Activated naive CD4-positive, alpha-beta T cell treated with anti-CD3 and anti-CD28 coated beads for 36 hours (primary cell): ENCODE results near the gene AQP12A. TPM values are rescaled to one million over a fixed set of nuclear protein-coding genes. Genes with fewer than 3 reads are reported as not detected.
"Not testable (repeated sequence)": the region's sequence is repeated elsewhere in the genome, so short reads cannot be mapped to it uniquely, and the experiment has no call there.

ENCODE experiments used
- CTCF ChIA-PET: fragments of 350-600 bp; sonication (Branson Sonifier 250); formaldehyde crosslinking; loops from one replicate; lab custom pipeline; 2021; ENCODE audit warnings: antibody characterized with exemption; lab: Charles Lee
- DNase-seq: peaks from one replicate; pipeline ENCODE4 v3.0.0-alpha.2; 2020
- H3K27ac Mint-ChIP-seq: one replicate; pipeline ENCODE4 v1.8.0; 2021; ENCODE audit warnings: mild to moderate bottlenecking, mixed read lengths
- H3K27me3 Mint-ChIP-seq: one replicate; pipeline ENCODE4 v1.8.0; 2021; ENCODE audit warnings: low read depth, mixed read lengths
- H3K36me3 Mint-ChIP-seq: one replicate; pipeline ENCODE4 v1.8.0; 2021; ENCODE audit warnings: low read depth, mixed read lengths
- H3K4me1 Mint-ChIP-seq: one replicate; pipeline ENCODE4 v1.8.0; 2021; ENCODE audit warnings: low read depth, mixed read lengths
- H3K4me3 Mint-ChIP-seq: one replicate; pipeline ENCODE4 v1.8.0; 2021; ENCODE audit warnings: mild to moderate bottlenecking, moderate library complexity, mixed read lengths
- H3K9me3 Mint-ChIP-seq: one replicate; pipeline ENCODE4 v1.8.0; 2021; ENCODE audit warnings: mixed read lengths
- intact Hi-C: fragments of 100-400 bp; cut with micrococcal nuclease; formaldehyde crosslinking; loops from one replicate; pipeline ENCODE4 v1.15.1; 2023
- total RNA-seq, 2 experiments: library from RNA; stranded (reverse); gene quantifications; one replicate each; pipeline ENCODE4 v1.2.3, GENCODE V29; 2021

The AQP12A gene
- total RNA-seq, 2 experiments from 2014 or later, result not detected

DNA sequence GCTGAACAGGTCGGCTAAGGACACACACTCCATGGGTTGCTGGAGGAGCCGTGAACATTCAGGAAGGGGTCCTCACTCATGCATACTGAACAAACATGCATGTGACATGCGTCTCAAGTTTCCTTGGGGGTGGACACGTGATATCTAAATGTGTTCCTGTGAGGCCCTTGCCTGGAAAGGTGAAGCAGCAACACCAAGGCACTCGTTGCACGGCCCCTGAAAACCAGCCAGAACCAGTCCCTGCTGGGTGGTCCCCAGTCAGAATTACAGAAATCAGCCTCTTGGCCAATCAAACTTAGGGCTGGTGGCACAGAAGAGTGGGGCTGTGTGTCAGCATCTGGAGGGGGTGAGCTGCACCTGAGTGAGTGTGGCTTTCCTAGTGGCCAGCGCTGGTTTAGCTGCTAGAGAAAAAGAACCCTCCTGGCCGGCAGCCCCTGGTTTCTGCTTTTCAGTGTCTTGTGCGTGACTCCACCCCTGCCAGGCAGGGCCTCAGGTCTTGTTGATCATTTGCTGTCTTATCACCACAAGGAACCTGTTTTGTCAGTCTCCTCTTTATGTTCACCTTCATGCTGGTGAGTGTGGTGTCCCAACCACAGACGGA is 5.8 kb upstream of the AQP12A start:
- H3K9me3 Mint-ChIP-seq, result no peaks in the 10 kb centered on the region
- H3K27me3 Mint-ChIP-seq, result no peaks in the 10 kb centered on the region
- intact Hi-C loops, result no loop called here
- no peak overlapping the region for H3K4me3 Mint-ChIP-seq
- no peak overlapping the region for H3K27ac Mint-ChIP-seq
- CTCF ChIA-PET, result interaction anchor here (0.9 kb wide), 1 partner anchor 172 kb away, joined by 3 read pairs; no protein-coding TSS in a partner anchor
- H3K4me1 Mint-ChIP-seq, result peaks cover 5% of the 10 kb centered on the region
- no peaks in the 10 kb centered on the region for H3K36me3 Mint-ChIP-seq
- DNase-seq, result no peak

GRCh38 chr2:240686460-240686859 is 5.2 kb upstream of the AQP12A start:
- intact Hi-C loops, result no loop called here
- H3K4me3 Mint-ChIP-seq, result no peak overlapping the region
- H3K4me1 Mint-ChIP-seq, result peaks cover 5% of the 10 kb centered on the region
- CTCF ChIA-PET, result interaction anchor here (0.9 kb wide), 1 partner anchor 173 kb away, joined by 3 read pairs; no protein-coding TSS in a partner anchor
- H3K36me3 Mint-ChIP-seq, result no peaks in the 10 kb centered on the region
- H3K27me3 Mint-ChIP-seq, result no peaks in the 10 kb centered on the region
- H3K27ac Mint-ChIP-seq, result no peak overlapping the region
- H3K9me3 Mint-ChIP-seq, result no peaks in the 10 kb centered on the region
- no peak for DNase-seq

DNA sequence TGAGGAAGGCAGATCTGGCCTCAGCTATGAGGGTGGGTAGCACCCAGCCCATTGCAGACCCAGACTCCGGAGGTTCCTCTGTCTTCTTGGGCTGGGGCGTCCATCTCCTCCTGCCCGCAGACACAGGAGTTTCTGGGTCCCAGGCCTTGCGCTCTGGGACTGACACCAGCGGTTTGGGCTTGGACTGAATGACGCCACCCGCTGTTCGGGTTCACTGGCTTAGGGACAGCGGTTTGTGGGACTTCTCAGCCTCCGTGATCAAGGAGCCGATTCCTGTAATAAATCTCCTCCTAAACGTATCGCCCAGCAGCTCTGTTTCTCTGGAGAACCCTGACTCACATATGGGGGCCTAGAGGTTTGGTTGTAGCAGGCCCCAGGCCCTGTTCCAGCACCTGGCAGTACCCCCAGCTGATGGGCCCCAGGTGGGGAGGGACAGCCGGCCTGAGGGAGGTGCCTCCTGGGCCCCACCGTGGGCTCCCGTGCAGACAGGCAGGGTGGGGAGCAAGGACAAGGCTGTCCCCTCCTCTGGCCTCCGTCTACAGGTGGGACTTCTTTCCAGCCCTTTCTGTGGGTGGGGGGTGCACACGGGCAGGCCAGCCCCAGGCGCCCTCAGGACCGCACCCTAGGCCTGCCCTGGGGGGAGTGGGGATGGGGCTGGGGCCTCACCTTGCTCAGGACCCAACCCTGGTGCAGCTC is 4.5 kb upstream of the AQP12A start:
- H3K9me3 Mint-ChIP-seq, result no peaks in the 10 kb centered on the region

DNA sequence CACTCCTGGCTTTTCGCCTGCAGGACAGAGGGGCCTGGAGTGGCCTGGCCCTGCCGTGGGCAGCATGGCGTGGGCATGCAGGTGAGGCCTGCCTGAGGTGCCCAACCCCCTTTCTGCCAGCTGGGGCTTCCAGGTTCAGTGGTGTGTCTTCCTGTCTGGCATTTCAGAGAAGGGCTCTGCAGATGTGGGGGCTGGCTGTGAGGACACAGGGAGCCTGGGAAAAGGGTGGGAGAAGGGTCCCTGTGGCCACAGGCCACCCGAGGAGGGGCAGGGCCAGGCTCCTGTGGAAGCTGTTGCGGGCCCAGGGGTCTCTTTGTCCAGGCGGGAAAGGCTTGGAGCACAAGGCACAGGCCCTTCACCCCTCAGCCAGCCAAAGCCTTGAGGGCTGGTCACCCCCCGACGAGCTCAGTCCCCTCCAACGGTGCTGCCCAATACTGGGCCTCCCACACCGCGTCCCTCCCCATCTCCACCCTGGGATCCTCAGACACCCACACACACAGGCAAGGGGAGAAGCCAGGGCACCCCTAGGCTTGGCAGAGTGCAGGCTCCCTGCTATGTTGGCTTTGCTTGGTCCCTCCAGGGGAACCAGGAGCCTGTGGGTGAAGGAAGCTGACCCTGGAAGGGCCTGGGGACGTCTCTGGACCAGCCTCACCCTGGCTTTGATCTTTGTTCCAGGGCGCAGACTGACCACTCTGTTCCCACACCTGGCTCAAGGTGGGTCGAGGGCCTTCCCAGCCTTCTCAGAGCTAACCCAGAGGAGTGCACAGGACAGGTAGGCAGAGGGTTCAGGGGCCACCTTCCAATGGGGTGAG is 3.7 kb upstream of the AQP12A start:
- intact Hi-C loops, result no loop called here
- Mint-ChIP-seq H3K4me3 (no peak overlapping the region), H3K27me3 (no peaks in the 10 kb centered on the region), H3K4me1 (peaks cover 5% of the 10 kb centered on the region), H3K27ac (no peak overlapping the region), H3K9me3 (no peaks in the 10 kb centered on the region), H3K36me3 (no peaks in the 10 kb centered on the region)
- CTCF ChIA-PET, result no interaction called here
- DNase-seq, result no peak

More for the DNA sequence above, 4.5 kb upstream of the AQP12A start:
- Mint-ChIP-seq H3K4me1 (peaks cover 5% of the 10 kb centered on the region), H3K27me3 (no peaks in the 10 kb centered on the region), H3K36me3 (no peaks in the 10 kb centered on the region), H3K4me3 (no peak overlapping the region), H3K27ac (no peak overlapping the region)
- intact Hi-C loops, result no loop called here
- no peak for DNase-seq
- CTCF ChIA-PET, result no interaction called here

- CTCF ChIA-PET, result no interaction called here
- Mint-ChIP-seq H3K4me1 (peaks cover 3% of the 10 kb centered on the region), H3K27me3 (no peaks in the 10 kb centered on the region), H3K4me3 (no peak overlapping the region), H3K36me3 (no peaks in the 10 kb centered on the region), H3K9me3 (no peaks in the 10 kb centered on the region), H3K27ac (no peak overlapping the region)
- intact Hi-C loops, result no loop called here
- DNase-seq, result no peak
These were observed 3.1 kb upstream of the AQP12A start for GRCh38 chr2:240688553-240688919.

- intact Hi-C loops, result no loop called here
- Mint-ChIP-seq H3K4me1 (peaks cover 1% of the 10 kb centered on the region), H3K9me3 (no peaks in the 10 kb centered on the region), H3K4me3 (no peak overlapping the region), H3K27ac (no peak overlapping the region), H3K27me3 (no peaks in the 10 kb centered on the region), H3K36me3 (no peaks in the 10 kb centered on the region)
- DNase-seq, result no peak
- CTCF ChIA-PET, result no interaction called here
These were observed 1.7 kb upstream of the AQP12A start for GRCh38 chr2:240689975-240690374.

DNA sequence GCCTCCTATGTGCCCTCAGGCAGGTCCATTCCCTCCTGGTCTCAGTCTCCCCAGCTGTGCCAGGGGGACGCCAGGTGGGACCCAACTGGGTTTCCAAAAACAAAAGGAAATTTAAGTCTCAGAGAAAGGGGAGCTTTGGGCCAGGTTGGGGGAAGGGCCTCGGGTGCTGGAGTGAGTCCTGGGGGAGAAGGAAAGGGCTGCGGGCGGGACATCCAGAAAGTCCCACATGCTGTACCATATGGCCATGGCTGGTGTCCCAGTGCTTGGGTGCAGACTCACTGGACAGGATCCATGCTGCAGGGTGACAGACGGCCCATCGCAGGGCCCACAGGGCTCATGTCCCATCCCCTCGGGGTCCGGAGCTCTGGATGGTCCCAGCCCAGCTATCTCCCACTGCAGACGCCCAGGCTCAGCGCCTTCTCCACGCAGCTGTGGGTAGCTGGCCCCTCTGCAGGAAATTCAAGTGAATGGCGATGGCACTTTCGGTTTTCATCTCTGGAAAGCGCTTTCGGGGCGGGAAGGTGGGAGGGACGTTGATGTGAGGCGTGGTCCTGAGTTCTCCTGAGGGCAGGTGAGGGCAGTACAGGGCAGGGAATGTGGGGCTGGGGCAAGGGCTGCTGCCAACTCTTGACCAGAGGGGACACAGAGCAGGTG is 1.1 kb upstream of the AQP12A start:
- H3K27me3 Mint-ChIP-seq, H3K4me3 Mint-ChIP-seq, H3K9me3 Mint-ChIP-seq, intact Hi-C loops, H3K4me1 Mint-ChIP-seq, H3K36me3 Mint-ChIP-seq, CTCF ChIA-PET, DNase-seq, H3K27ac Mint-ChIP-seq: not testable (repeated sequence)

DNA sequence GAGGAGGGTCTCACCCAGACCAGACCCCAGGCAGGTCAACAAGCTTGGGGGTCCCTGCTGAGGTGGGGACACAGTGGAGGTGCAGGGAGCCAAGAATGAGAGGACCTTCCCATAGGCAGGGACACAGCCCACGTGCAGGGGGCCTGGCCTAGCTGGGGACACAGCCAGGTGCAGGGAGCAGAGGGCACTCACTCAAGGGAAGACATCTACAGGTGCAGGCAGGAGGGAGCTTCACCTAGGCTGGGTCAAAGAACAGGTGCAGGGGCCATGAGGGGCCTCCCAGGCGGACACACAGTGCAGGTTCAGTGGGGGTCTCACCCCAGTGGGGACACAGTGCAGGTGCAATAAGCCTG is 615 bp upstream of the AQP12A start:
- H3K36me3 Mint-ChIP-seq, CTCF ChIA-PET, intact Hi-C loops, H3K27ac Mint-ChIP-seq, H3K27me3 Mint-ChIP-seq, H3K4me3 Mint-ChIP-seq, DNase-seq, H3K4me1 Mint-ChIP-seq, H3K9me3 Mint-ChIP-seq: not testable (repeated sequence)

DNA sequence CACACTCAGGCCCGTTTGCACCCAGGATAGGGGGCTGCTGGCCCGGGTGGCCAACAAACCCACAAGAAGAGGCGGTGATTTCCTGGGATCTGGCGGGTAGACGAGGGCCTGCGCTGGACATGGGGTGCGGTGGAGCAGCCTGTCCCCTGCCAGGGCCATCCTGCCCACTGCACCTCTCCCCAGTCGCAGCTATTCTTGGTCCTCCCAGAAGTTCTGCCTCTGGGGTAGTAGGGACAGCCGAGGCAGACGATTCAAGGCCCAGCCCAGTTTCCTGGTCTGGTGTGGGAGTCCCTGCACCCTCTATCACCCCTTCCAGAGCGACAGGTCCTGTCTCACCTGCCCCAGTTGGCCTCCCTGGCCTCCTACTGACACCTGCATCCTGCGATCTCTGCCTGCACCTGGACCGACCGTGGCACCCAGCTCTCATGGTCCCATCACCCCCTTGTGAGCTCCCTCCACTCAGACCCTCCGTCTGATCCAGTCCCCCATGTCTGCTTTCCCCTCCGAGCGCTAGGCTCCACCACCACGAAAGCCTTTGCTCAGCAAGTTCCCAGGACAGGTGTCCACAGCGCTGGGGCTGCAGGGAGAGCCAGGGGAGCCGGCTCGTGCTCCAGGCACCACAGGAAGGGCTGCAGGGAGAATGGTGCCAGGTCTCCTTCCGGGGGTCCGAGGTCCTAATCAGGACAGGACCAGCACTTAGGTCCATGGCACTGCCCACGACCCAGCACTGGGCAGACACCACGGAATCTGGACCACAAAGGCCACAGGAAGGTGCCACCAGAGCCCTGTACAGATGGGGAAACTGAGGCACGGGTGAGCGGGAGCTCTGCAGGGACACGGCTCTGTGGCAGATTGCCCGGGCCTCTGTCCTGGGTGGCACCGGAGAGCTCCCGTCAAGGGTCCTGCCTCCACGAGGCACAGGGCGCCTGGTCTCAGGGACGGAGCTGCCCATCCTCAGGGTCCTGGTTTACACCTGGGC is 1.2 kb downstream of the AQP12A start:
- DNase-seq, result not testable (repeated sequence)

DNA sequence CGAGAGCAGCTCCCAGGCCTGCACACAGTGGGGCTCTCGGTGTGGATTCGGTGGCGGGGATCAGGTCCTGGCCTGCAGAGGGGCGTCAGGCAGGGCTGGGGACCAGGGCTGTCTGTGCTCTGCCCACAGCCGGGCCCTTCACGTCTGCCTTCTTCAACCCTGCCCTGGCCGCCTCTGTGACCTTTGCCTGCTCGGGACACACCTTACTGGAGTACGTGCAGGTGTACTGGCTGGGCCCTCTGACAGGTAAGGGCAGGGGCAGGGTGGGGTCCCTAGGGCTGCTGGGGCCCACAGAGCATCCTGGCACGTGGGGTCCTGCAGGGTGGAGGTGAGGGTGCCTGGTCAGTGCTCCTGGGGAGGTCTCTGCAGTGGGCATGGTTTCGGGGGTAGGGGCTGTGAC is 2.6 kb downstream of the AQP12A start:
- H3K4me3 Mint-ChIP-seq, H3K27ac Mint-ChIP-seq, intact Hi-C loops, H3K27me3 Mint-ChIP-seq, H3K36me3 Mint-ChIP-seq, CTCF ChIA-PET, DNase-seq, H3K4me1 Mint-ChIP-seq, H3K9me3 Mint-ChIP-seq: not testable (repeated sequence)

More for the DNA sequence above, 1.2 kb downstream of the AQP12A start:
- H3K9me3 Mint-ChIP-seq, CTCF ChIA-PET, intact Hi-C loops, H3K36me3 Mint-ChIP-seq, H3K4me3 Mint-ChIP-seq, H3K27me3 Mint-ChIP-seq, H3K4me1 Mint-ChIP-seq, H3K27ac Mint-ChIP-seq: not testable (repeated sequence)

DNA sequence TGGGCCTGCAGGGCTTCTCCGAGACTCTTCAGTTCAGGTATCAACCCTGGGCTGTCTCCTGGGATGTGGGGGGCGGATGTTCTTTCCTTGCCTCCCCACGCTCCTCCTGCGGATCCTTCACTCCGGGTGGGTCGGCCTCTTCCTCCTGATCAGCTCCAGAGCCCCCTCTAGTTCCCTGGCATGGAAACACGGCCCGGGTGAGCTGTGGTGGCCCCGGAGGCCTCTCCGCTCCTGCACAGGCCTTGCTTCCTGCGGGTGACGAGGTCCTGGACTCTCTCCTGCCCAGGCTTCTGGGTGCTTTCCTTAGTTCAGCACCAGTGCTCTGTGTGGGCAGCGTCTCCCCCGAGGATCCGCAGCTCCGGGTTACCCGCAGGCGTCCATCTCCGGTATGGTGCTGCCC is 3.9 kb downstream of the AQP12A start:
- H3K4me1 Mint-ChIP-seq, H3K4me3 Mint-ChIP-seq, DNase-seq, H3K36me3 Mint-ChIP-seq, H3K27ac Mint-ChIP-seq, H3K27me3 Mint-ChIP-seq, H3K9me3 Mint-ChIP-seq, CTCF ChIA-PET, intact Hi-C loops: not testable (repeated sequence)
